ENCODE measurements around the gene PRDM16. TPM values are rescaled to one million over a fixed set of nuclear protein-coding genes. Genes with fewer than 3 reads are reported as not detected.

PRDM16 gene
- total and polyA plus RNA-seq, 7 donors, result 0.04 to 1.2 (median 0.31) TPM

GRCh38 chr1:3310718-3311400, 241.9 kb downstream of the PRDM16 start:
- no peaks in the 10 kb centered on the region for H3K36me3 ChIP-seq (ENCODE audit: insufficient read depth in 1 of 2, low read depth in 1 of 2)
- no peaks in the 10 kb centered on the region for H3K9me3 ChIP-seq
- no peak overlapping the region for H3K27ac ChIP-seq
- H3K27me3 ChIP-seq (ENCODE audit: insufficient read depth in 3 of 3, low read length in 2 of 3), result peaks cover 0 to 49% (median 13%) of the 10 kb centered on the region in 3 donors
- peaks cover 17% of the 10 kb centered on the region for H3K4me1 ChIP-seq
- no peak overlapping the region for H3K4me3 ChIP-seq
- 78 to 84% (median 81%) methylated on average over 25 of the region's 25 CpGs for WGBS, 3 donors
- ATAC-seq, result no peak
- intact Hi-C loops (cut with DNase I), result no loop called here
- DNase-seq, result no peak
- TF ChIP-seq CTCF (IDR thresholded peaks at IDR 0.05), result no peak

GRCh38 chr1:3311711-3312110, 242.7 kb downstream of the PRDM16 start:
- TF ChIP-seq CTCF (IDR thresholded peaks at IDR 0.05), result no peak
- no peak for DNase-seq
- Histone ChIP-seq H3K27me3 (ENCODE audit: insufficient read depth in 3 of 3, low read length in 2 of 3) (peaks cover 0 to 55% (median 13%) of the 10 kb centered on the region in 3 donors), H3K9me3 (no peaks in the 10 kb centered on the region), H3K27ac (peak overlapping the region; percentile 78), H3K36me3 (ENCODE audit: insufficient read depth in 1 of 2, low read depth in 1 of 2) (no peaks in the 10 kb centered on the region), H3K4me3 (no peak overlapping the region), H3K4me1 (peaks cover 17% of the 10 kb centered on the region)
- 85 to 100% (median 97%) methylated on average over 8 of the region's 8 CpGs for WGBS, 3 donors
- ATAC-seq, result no peak
- intact Hi-C loops (cut with DNase I), result no loop called here

- Histone ChIP-seq H3K36me3 (ENCODE audit: insufficient read depth in 1 of 2, low read depth in 1 of 2) (no peaks in the 10 kb centered on the region), H3K4me1 (peaks cover 17% of the 10 kb centered on the region), H3K27ac (peak overlapping the region; percentile 78), H3K27me3 (ENCODE audit: insufficient read depth in 3 of 3, low read length in 2 of 3) (peaks cover 0 to 62% (median 13%) of the 10 kb centered on the region in 3 donors), H3K9me3 (no peaks in the 10 kb centered on the region), H3K4me3 (no peak overlapping the region)
- 84 to 92% (median 87%) methylated on average over 24 of the region's 24 CpGs for WGBS, 3 donors
- DNase-seq (no peak), ATAC-seq (no peak)
- intact Hi-C loops (cut with DNase I), result no loop called here
- TF ChIP-seq CTCF (IDR thresholded peaks at IDR 0.05), result no peak
Observed at GRCh38 chr1:3312310-3312897, 243.4 kb downstream of the PRDM16 start.

- no peak for TF ChIP-seq CTCF (IDR thresholded peaks at IDR 0.05)
- DNase-seq (peak; percentile 93 to 95), ATAC-seq (peak; percentile 95 to 98 (median 96))
- Histone ChIP-seq H3K27ac (peak overlapping the region; percentile 78), H3K27me3 (ENCODE audit: insufficient read depth in 3 of 3, low read length in 2 of 3) (peaks cover 0 to 66% (median 13%) of the 10 kb centered on the region in 3 donors), H3K9me3 (no peaks in the 10 kb centered on the region), H3K4me3 (peak overlapping the region; percentile 13), H3K36me3 (ENCODE audit: insufficient read depth in 1 of 2, low read depth in 1 of 2) (no peaks in the 10 kb centered on the region), H3K4me1 (peaks cover 17% of the 10 kb centered on the region)
- intact Hi-C loops (cut with DNase I), result no loop called here
- 22 to 31% (median 24%) methylated on average over 38 of the region's 38 CpGs for WGBS, 3 donors
Observed at GRCh38 chr1:3312898-3313575, 244.0 kb downstream of the PRDM16 start.
